SU-DHL-6 (cell line): Measurements from ENCODE around the gene SP8.

Source experiments
- EZH2phosphoT487 ChIP-seq: fragments of 200-600 bp; sonication (generic), shearing (Covaris generic); conservative IDR thresholded peaks from 2 replicates; pipeline ENCODE4 v1.6.1; 2018; ENCODE audit warnings: mild to moderate bottlenecking, antibody characterized with exemption, low read length, moderate library complexity, mixed read lengths
- TF ChIP-seq, protein P1 (sequence below): fragments of 200-600 bp; sonication (generic); IDR thresholded peaks from one replicate; pipeline ENCODE4 v1.5.1; 2017; ENCODE audit warnings: antibody characterized with exemption, mild to moderate bottlenecking, low read length, moderate library complexity; ENCODE audit not compliant: insufficient read depth, poor library complexity, severe bottlenecking

DNA sequence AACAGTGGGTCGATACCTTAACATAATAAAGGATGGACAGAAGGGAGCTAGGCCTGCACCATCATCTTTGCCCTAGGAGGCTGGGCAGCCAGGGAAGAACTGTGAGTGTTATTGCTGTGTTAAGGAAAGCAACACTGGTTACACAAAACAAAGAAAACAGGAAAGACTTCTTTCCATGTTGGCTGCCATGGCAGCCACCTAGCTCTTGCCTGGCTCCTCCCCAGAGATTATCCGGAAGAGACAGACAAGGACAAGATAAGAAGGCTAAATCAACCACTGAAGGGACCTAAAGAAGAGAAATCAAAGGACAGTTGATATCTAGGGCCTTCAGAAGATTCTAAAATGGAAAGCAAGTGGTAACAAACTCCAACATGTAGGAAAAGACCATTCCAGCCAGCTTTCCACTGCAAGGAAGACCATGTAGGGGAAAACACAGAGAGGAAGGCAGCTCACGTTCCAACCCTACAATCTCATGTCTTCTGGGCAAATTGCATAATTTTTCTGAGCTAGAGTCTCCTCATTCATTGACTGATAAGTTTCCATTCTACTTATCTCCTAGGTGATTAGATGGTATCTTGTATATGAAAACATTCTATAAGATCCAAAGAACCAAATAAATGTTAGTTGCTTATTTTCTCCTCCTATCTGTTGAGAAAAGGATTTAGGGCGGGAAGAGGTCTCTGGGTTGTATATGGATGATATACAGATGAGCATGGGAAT lies 51.2 kb downstream of the SP8 start:
- TF ChIP-seq, protein P1, sequence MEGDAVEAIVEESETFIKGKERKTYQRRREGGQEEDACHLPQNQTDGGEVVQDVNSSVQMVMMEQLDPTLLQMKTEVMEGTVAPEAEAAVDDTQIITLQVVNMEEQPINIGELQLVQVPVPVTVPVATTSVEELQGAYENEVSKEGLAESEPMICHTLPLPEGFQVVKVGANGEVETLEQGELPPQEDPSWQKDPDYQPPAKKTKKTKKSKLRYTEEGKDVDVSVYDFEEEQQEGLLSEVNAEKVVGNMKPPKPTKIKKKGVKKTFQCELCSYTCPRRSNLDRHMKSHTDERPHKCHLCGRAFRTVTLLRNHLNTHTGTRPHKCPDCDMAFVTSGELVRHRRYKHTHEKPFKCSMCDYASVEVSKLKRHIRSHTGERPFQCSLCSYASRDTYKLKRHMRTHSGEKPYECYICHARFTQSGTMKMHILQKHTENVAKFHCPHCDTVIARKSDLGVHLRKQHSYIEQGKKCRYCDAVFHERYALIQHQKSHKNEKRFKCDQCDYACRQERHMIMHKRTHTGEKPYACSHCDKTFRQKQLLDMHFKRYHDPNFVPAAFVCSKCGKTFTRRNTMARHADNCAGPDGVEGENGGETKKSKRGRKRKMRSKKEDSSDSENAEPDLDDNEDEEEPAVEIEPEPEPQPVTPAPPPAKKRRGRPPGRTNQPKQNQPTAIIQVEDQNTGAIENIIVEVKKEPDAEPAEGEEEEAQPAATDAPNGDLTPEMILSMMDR: no peak
- no peak for TF ChIP-seq EZH2phosphoT487
